Uterus (tissue), 2 donors: ENCODE data around the gene UHMK1.

ENCODE experiments used
- POLR2A ChIP-seq, 2 donors: fragments of 450-650 bp; IDR thresholded peaks; one replicate each; pipeline ENCODE4 v1.6.1; 2016; ENCODE audit warnings: antibody characterized with exemption in 2 of 2, mild to moderate bottlenecking in 1 of 2, moderate library complexity in 1 of 2
- TF ChIP-seq, protein P1 (sequence below), 4 experiments: fragments of 200-600 bp in 2 of 4; fragments of 450-650 bp in 2 of 4; sonication (generic) in 2 of 4; IDR thresholded peaks; one replicate each; pipeline ENCODE4 v1.5.1; 2016 to 2019; ENCODE audit warnings: antibody characterized with exemption in 4 of 4, mild to moderate bottlenecking in 2 of 4, moderate library complexity in 1 of 4

- TF ChIP-seq, protein P1, sequence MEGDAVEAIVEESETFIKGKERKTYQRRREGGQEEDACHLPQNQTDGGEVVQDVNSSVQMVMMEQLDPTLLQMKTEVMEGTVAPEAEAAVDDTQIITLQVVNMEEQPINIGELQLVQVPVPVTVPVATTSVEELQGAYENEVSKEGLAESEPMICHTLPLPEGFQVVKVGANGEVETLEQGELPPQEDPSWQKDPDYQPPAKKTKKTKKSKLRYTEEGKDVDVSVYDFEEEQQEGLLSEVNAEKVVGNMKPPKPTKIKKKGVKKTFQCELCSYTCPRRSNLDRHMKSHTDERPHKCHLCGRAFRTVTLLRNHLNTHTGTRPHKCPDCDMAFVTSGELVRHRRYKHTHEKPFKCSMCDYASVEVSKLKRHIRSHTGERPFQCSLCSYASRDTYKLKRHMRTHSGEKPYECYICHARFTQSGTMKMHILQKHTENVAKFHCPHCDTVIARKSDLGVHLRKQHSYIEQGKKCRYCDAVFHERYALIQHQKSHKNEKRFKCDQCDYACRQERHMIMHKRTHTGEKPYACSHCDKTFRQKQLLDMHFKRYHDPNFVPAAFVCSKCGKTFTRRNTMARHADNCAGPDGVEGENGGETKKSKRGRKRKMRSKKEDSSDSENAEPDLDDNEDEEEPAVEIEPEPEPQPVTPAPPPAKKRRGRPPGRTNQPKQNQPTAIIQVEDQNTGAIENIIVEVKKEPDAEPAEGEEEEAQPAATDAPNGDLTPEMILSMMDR (IDR thresholded peaks at IDR 0.05) = no peak
- TF ChIP-seq POLR2A (IDR thresholded peaks at IDR 0.05) = no peak
Observed at GRCh38 chr1:162475539-162476185, 22.0 kb upstream of the UHMK1 start.
